GM21515 (cell line): Measurements from ENCODE around the gene PHACTR3.

Experiments used
- ATAC-seq: cut with Tn5 transposase; IDR thresholded peaks from one replicate; pipeline ENCODE4 v1.9.1; 2021; ENCODE audit not compliant: unreplicated experiment

PHACTR3 gene

DNA sequence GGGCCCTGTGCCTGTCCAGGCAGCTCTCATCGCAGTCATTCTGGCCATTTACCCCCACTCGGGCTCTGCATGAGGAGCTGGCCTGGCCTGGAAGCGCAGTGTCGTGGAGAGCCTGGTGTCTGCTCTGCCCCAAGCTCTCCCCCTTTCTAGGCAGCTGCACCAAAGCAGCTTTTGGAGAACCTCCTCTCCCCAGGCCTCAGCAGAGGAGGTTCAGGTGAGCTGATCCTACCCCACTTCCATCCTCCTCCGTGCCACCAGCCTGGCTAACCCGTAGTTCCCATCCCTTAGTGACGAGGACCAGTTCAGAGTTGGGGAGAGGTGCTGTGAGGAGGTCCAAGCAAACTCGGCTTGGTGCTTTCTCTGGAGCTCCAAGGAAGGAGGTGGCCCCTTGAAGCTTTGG is 30.5 kb upstream of the PHACTR3 start:
- ATAC-seq = no peak

DNA sequence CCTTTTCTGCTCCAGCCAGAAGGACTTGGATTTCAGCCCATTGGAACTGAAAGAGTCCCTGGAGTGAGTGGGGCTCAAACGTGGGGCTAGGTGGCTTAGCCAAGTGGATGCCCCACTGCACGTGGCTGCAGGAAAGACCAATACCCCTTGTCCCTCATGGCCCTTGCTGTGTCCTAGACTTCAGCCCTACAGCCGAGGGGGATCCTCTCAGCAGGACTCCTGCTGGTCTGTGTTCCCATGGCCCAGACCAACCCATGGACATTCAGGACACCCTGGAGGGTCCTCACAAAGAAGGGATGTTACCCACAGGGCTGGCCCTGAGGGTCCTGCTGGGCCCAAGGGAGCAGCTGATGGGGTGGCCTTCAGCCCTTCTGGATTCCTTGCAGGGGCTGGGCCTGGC is 30.0 kb upstream of the PHACTR3 start:
- ATAC-seq = no peak

DNA sequence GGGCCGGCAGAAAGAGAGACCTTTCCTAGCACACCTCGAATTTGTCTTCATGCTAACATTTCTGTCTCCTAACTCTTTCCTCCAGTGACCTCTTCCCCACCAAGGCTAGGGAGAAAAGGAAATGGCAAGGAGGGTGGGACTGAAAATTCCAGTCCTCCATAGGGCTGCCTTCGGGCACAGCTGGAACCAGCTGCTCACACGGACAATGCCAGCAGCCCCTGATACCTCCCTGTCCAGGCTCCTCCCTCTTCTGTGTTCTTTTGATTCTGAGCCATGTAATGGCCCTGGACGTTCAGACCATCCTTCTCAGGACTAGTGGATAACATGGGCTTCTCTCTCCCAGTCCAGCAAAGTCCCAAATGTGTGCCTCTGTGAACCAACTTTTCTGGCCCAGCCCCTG is 29.1 kb upstream of the PHACTR3 start:
- ATAC-seq = no peak

DNA sequence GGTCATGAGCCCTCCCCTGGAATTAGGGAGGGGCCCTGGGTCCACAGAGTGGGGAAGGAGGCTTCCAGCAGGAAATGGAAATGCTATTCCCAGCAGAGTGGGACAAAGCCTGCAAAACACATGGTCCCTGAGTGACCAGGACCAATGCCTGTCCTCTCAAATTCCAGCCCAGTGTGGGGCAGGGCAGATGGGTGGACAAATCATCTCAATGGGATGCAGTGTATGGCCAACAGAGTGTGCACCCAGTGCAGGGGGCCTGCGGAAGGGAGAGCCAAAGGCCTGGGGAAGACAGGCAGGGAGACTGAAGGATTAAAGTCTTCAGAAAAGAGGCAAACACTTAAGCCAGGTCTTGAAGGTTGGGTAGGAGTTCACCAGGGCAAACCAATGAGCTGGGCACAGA is 28.7 kb upstream of the PHACTR3 start:
- no peak for ATAC-seq

DNA sequence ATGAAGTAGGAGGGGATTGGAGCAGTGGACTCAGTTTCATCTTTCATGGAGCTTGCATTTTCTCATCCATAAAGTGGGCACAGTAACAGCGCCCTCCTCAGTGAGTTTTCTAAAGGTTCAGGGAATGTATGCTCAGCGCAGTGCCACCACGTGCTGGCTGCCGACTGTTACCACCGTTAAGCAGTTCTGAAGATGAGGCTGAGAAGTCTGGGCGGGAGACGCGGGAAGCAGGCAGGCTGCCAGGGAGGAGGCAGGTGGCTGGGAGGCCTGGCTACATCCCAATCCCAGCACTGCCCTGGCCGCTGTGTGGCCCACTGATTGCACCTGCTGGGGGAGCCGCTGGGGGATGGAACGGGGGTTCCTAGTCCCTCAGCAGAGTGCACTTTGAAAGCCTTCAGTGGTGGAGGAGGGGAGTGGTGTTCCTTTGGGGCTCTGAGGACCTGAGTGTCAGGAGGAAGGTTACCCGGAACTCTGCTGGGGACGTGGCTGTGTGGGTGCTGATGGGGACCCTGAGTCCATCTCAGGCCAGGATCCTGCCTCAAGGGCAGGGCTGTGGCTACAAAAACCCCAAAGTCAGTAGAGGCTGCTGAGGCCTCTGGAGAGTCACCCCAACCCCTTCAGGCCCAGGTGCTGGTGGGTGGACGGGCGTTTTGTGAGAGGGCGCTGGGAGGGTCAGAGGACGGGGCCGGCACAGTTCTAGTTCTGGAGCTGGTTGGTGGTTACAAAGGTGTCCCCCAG is 28.0 kb upstream of the PHACTR3 start:
- ATAC-seq = no peak

DNA sequence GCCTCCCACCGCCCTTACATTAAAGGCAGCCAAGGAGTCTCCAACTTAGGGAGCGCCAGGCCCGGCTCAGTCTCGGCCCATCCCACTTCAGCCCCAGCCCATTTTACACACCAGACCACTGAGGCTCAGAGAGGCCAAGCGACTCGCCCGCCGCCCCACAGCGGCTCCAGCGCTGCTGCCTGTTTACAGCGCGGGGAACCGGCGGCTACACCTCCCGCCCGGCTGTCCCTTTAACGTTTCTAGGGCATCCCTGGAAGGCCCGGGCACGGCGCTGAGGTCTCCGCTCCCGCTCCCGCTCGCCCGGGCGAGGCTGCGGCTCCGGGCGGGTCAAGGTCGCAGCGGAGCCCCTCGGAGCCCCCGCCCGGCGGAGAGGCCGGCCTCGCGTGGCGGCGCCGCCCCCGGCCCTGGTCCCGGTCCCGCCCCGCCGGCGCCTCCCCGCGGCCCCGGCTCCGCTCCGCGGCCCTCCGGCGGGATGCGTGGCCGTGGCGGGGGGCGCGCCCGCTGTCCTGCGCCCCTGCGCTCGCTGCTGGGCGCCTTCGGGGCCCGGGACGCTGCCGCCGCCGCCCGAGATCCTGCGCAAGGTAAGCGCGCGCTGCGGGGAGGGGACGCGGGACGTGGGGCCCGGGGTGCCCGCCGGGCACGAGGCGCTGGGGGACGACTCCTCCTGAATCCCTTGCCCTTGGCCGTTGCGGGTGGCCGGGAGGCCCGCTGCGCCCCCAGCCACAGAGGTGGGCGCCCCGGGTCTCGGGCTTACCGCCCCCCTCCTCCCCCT is 27.1 kb upstream of the PHACTR3 start:
- no peak for ATAC-seq

DNA sequence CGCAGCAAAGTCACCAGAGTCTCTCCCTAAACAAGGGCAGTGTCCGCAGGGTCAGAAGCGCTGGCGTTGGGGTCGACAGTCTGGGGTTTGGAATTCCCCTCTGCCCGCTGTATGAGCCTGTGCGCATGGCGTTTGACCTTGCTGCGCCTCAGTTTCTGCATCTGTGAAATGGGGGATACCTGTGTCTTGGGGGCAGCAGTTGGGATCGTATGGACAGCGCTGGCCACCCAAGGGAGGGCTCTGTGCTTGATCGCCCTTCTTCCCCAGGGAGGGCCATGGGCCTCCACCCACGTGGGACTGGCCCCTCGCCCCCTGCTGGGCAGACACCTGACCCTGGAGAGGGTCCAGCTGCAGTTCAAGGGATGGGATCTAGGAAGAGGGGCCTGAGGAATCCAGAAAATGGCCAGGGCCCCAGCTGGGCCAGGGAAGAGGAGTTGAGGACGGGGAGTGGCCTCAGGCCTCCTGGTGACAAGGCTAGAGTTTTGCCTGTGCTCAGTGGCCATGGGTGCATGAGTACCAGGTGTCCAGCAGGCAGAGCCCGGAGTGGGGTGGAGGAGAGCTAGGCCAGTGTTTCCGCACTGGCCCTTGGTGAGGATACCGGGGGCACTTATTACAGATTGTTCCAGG is 26.4 kb upstream of the PHACTR3 start:
- no peak for ATAC-seq

DNA sequence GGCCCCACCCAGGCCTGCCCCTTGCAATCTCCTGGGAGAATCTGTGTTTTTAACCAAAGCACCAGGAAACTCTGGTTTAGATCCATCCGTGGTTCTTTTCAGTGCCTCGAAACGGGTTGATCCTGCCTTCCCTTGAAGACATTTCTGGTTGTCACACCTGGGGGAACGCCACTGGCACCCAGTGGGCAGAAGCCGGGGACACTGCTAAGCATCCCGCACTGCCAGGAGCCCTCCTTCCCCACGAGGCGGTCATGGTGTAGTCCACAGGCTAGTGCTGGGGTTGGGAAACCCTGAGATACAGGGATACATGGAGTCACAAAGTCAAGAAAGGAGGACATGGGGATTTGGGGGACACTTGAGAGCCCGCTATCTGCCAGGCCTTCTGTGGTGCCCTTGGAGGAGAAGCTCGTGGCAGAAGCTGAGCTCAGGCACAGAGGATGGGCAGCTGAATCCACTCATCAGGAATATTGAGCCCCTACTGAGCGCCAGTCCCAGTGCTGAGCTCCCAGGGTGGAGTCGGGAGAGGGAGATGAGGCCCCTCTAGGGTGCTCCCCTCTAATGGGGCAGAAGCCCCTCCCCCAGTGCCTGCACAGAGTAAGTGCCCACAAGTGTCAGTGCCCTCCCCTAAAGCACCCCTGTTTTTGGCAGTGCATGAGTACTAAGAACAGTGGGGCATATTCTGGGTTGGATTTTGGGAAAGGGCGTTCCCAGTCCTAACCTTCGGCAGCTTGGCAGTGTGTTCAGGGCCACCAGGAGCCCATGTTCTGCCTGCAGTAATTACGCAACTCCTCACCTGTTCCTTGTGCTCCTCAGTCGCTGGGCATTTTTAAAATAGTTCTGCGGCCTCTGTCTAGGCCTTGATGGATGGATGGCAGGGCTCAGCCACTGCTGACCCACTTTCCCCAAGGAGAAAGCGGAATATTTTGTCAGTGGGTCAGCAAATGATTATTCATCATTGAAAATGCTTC is 25.6 kb upstream of the PHACTR3 start:
- ATAC-seq = no peak

DNA sequence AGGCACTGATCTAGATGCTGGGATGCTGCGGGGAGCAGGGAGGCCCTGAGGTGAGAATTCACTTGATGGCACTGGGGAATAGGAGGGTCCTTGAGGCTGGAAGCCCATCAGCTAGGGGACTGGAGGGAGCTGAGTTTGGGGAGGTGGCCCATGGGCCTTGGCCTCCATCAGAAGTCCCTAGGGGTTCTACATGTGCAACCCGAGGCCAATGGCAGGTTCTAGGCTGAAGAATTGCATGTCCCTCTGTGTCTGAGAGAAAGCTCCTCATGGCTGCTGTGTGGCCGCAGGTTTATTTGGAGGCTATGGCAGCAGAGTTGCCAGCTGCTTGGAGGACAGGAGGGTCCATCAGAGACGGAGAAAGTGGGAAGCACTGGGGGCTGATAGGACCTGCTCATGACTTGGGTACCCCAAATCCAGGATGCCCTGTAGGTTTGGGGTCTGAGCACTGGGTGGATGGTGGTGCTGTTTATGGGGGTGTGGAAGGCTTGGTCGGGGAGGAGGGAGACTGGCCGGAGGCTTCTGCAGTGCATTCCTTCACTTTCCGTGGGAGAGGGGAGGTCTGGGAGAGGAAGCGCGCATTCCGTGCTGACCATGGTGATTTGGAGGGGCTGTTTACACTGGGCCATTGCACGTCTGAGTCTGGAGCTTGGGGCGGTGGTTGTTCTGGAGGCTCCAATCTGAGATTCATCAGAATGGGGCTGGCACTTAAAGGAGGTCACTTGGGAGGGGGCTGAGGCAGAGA is 24.8 kb upstream of the PHACTR3 start:
- ATAC-seq = no peak

DNA sequence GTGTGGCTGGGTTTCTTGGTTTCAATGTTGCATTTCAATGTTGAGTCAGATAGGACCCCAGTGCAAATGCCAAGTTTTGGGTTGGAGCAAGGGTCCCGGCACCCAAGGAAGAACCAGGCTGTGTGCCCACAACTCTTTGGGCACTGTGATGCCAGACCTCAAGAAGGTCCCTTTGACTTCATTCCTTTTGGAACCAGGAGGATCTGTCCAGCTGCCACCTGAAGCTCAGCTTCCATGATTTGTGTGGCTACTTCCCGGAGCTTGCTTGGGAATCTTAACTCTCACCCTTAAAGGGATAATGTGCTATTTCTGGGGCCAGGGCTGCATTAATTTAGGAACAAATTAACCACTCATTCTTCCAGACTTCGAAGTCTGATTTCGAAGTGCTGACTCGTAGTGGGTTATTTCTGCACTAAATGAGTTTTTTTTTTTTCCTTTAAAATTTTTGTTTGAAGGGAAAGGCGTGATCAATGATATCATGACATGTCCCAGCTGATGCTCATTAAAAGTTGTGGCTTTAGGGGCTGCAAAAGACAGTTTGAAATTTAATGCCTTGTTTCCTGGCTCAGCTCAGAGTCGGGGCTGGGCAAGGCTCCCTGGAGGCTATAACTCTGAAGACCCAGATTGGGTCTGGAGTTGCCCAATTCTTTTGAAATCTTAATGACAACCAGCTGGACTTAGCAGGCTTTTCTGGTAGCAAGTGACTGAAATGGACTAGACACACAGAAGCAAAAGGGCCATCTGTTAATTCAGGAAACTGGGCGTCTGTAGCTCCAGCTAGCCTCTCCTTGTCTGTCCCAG is 24.0 kb upstream of the PHACTR3 start:
- ATAC-seq = no peak

DNA sequence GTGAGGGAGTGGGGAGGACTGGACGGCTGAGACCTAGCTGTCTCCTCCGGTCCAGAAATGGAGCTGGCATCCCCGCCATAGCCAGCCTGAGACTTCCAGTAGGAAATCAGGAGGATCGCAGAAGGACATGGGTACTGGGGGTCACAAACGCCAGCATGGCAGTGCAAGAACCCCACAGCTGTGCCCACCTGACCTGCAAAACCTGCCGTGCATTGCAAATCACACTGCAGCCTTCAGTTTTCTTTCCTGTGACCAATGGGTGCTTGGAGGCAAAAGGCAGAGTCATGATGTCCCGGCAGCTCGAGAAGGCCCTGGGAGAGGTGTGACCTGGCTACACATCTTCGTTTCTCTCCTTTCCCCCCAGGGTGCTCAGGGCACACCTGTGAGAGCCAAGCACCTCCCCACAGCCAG is 23.3 kb upstream of the PHACTR3 start:
- ATAC-seq = no peak

DNA sequence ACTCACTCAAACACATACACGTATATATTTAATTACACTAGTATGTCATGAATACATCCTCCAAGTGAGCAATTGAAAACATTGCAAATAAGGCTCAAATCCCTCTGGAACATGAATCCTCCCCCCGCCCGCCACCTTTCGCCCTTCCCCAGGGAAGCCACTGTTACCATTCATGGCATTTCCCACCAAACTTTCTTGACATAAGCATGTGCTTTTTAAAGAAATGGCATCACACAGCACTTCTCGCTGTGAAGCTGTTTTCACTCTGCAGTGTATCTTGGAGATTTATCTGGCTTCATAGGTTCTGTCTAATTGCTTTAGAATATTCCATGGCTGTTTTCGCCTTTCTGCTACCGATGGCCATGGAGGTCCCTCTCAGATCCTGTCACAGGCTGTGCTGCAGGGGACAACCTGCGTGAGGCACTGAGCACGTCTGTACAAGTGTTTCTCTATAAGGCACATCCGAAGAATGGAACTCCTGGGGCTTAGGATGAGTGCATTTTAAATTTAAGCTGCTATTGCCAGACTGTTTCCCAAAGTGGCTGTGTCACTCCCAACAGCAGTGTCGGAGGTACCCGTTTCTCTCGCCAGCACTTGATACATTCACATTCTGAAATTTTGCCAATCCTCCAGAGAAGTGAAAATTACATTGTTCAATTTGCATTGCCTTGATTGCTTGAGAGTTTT is 22.2 kb upstream of the PHACTR3 start:
- no peak for ATAC-seq

DNA sequence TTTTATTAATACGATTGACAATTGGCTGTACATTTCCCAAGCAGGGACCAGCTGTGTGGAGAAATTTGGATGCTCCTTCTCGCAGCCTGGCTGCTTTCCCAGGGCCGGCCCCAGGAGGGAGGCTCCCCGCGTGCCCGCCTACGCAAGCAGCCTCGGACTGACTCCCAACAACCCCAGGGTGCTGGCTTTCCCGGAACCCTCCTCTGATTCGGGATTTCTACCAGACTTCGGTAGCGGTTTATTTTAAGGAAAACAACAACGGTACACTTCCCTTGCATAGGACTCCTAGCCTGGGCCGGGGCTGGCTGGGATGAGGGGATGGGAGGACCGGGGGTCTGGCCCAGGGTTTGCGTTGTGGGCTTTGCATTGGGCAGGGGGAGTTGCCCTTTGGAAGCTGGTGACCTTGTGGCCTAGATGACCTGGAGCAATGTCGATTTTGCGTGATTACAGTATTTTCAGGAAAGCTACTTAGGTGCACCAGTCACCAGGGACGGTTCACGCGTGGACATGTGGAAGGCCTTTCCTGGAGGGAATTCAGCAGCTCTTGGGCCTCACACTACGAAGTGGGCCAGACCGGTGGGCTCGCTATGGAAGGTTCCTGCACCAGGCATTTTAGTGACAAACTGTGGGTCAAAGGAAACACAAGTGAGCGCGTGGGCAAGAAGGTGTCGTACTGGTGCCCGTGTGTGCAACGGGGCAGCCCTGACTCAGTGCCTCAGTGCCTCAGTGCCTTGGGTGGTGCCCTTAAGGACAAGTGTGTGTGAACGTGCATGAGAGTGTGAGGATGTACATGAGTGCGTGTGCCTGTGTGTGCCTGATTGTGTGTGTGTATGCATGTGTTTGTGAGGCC is 20.7 kb upstream of the PHACTR3 start:
- no peak for ATAC-seq

DNA sequence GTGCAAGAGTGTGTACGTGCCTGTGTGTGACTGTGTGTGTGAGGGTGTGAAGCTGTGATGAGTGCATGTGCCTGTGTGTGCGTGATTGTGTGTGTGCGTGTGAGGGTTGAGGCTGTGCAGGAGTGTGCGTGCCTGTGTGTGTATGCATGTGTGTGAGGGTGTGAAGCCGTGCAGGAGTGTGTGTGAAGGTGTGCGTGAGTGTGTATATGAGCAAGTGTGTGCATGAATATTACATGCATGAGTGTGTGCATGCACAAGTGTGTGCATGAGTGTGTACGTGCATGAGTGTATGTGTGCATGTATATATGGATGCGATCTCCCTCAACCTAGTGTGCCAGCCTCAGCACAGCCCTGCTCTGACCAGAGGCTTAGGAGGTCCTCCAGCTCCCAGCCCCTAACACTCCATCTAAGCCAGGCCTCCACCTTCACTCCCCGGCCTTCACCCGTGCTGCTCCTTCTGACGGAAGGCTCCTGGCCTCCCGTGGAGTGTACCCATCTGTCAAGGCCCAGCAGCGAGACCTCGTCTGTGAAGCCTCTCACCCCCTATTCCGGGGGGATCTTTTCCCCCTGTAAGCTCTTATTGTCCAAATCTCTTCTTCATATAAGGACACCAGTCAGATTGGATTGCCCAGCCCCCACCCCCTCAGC is 19.9 kb upstream of the PHACTR3 start:
- no peak for ATAC-seq

DNA sequence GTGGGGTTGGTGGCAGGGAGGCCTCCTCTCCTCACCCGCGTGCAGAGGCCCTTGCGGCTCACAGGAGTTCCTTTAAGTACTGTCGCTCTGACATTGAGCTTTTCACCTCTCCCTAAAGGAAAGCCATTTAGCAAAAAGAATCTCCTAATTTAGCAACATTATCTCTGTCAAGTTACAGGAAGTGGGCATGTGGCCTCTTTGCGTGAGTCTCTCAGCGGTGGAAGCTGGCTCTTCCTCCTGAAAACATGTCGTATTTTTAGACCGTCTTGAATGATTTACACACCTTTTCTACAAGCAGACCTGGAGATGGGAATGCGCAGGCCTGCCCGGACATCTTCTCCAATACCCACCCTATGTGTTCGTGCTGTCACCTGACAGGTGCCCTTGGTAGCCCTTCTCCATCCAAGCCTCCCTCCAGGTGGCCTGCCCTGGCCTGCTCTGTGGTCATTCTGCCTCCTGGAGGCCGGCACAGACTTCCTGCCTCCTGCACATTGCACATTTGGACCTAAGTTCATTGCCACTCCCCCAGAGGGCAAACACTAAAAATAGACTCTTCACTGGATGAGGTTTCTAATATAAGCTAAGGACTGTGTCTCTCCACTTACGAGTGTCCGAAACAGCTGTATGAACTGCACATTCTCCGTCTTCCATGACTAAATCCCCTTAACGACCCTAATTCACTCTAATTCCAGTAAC is 18.5 kb upstream of the PHACTR3 start:
- no peak for ATAC-seq

DNA sequence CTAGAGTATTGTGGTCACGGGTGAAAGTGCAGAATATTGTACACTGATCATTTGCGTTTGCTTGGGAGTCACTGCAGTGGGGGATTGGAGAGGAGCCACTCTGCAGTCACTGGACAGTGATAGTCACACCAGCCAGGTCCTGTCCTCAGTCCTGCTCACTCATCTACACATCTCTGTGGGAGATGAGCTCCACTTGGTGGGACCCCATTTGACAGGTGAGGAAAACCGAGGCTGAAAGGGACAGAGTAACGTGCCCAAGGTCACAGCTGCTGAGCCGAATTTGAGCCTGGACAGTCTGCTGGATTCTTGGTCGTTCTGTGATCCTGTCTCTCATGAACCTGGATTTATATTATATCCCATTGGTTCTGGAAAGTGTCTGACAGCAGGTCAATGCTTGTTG is 17.7 kb upstream of the PHACTR3 start:
- ATAC-seq = no peak

DNA sequence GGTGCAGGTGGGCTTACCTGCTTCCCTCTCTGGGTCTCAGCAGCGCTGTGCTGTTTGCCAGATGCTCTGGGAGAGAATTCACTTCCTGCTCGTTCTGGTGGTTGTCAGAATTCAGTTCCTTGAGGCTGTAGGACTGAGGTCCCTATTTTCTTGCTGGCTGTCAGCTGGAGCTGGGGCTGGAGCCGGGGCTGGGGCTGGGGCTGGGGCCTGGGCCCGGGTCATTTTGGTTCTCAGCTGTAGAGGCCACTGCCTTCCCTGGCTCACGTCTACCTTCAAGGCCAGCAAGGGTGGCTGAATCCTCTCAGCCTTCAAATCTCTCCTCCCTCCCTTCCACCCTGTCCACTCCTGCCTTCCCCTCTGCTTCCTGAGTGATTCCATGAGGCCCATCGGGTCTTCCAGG is 16.8 kb upstream of the PHACTR3 start:
- ATAC-seq = no peak
